GM12878 (cell line): ENCODE results near the gene JMJD4. TPM values are rescaled to one million over a fixed set of nuclear protein-coding genes. Genes with fewer than 3 reads are reported as not detected.
A peak's percentile ranks its signal among the peaks of the same experiment; 100 is the strongest.
"Not testable (repeated sequence)": the region's sequence is repeated elsewhere in the genome, so short reads cannot be mapped to it uniquely, and the experiment has no call there.

Source experiments
- ATAC-seq: fragments of 200-7000 bp; cut with Tn5 transposase; 3 replicates; pipeline ENCODE4 v1.9.1; 2020; ENCODE audit warnings: mild to moderate bottlenecking, moderate library complexity
- BruUV-seq: library from RNA; stranded (reverse); fragments of 400-500 nt; replicated peaks from 2 replicates; lab custom pipeline; 2021; lab: Mats Ljungman, UMichigan
- CTCF ChIA-PET: fragments of 300-600 bp; sonication (Branson Sonifier 250); formaldehyde crosslinking; extraction: SDS; loops from one replicate; lab custom pipeline; 2021; ENCODE audit warnings: inconsistent platforms; lab: Yijun Ruan, JAX
- POLR2A ChIA-PET: fragments of 350-600 bp; formaldehyde crosslinking; extraction: SDS; loops from one replicate; lab custom pipeline; 2021; ENCODE audit warnings: inconsistent platforms; lab: Charles Lee
- RAD21 ChIA-PET: fragments of 300-600 bp; sonication (Branson Sonifier 250); formaldehyde crosslinking; loops from one replicate; lab custom pipeline; 2023; ENCODE audit warnings: antibody characterized with exemption; ENCODE audit not compliant: unreplicated experiment; lab: Charles Lee
- SMC1A ChIA-PET: fragments of 300-600 bp; sonication (Branson Sonifier 250); formaldehyde crosslinking; loops from one replicate; lab custom pipeline; 2023; ENCODE audit not compliant: unreplicated experiment, uncharacterized antibody; lab: Charles Lee
- DNase-seq: peaks from one replicate; pipeline ENCODE4 v3.0.0-alpha.2; 2011; ENCODE audit warnings: low read depth, low spot score
- FAIRE-seq: peaks from 3 replicates; lab custom pipeline; 2011; peaks lifted over from hg19 to GRCh38; lab: Jason Lieb, UNC
- H2AFZ ChIP-seq: 2 replicates; pipeline ENCODE4 v1.6.0; 2011; ENCODE audit warnings: low read depth, low read length, control low read depth; ENCODE audit not compliant: control insufficient read depth
- H3K27ac ChIP-seq: 2 replicates; pipeline ENCODE4 v1.5.1; 2011; ENCODE audit warnings: control low read depth; ENCODE audit not compliant: control insufficient read depth, insufficient read depth
- H3K27me3 ChIP-seq, 2 experiments: replicated peaks in 1 of 2; 2 replicates each; pipeline versions ENCODE4 v1.6.0 to v1.6.1; 2011; ENCODE audit warnings: low read length in 1 of 2; ENCODE audit not compliant: control insufficient read depth in 2 of 2, insufficient read depth in 2 of 2
- H3K36me3 ChIP-seq, 2 experiments: 2 replicates each; pipeline ENCODE4 v1.5.1; 2011; ENCODE audit warnings: low read length in 1 of 2; ENCODE audit not compliant: control insufficient read depth in 2 of 2, insufficient read depth in 2 of 2
- H3K4me1 ChIP-seq: 2 replicates; pipeline ENCODE4 v1.6.1; 2011; ENCODE audit warnings: mild to moderate bottlenecking, low read length, moderate library complexity, mixed read lengths; ENCODE audit not compliant: control insufficient read depth, insufficient read depth
- H3K4me2 ChIP-seq: 2 replicates; pipeline ENCODE4 v1.6.0; 2011; ENCODE audit warnings: control low read depth; ENCODE audit not compliant: control insufficient read depth, insufficient read depth
- H3K4me3 ChIP-seq: fragments of 200-600 bp; sonication (generic); 2 replicates; pipeline ENCODE4 v1.5.1; 2016
- H3K79me2 ChIP-seq: 2 replicates; pipeline ENCODE4 v1.6.0; 2011; ENCODE audit warnings: low read length; ENCODE audit not compliant: control insufficient read depth, insufficient read depth
- H3K9ac ChIP-seq: 2 replicates; pipeline ENCODE4 v1.8.0; 2011; ENCODE audit warnings: low read length, control low read depth, mixed read lengths; ENCODE audit not compliant: control insufficient read depth, insufficient read depth
- H3K9me3 ChIP-seq: replicated peaks from 3 replicates; pipeline ENCODE4 v1.5.1; 2011; ENCODE audit warnings: mild to moderate bottlenecking, low read length; ENCODE audit not compliant: control insufficient read depth, insufficient read depth
- H4K20me1 ChIP-seq: 2 replicates; pipeline ENCODE4 v1.6.0; 2011; ENCODE audit not compliant: control insufficient read depth, insufficient read depth
- CBX5 ChIP-seq: sonication (generic); IDR thresholded peaks from 2 replicates; pipeline ENCODE4 v1.6.1; 2016; ENCODE audit warnings: low read depth, moderate library complexity, mild to moderate bottlenecking, inconsistent platforms
- CREM ChIP-seq: IDR thresholded peaks from 2 replicates; pipeline ENCODE4 v1.6.1; 2014; ENCODE audit warnings: antibody characterized with exemption, low read depth
- DPF2 ChIP-seq: fragments of 450-650 bp; IDR thresholded peaks from 2 replicates; pipeline ENCODE4 v1.6.1; 2017; ENCODE audit warnings: mild to moderate bottlenecking
- E4F1 ChIP-seq: fragments of 450-650 bp; IDR thresholded peaks from 2 replicates; pipeline ENCODE4 v1.6.1; 2018; ENCODE audit warnings: borderline replicate concordance, mild to moderate bottlenecking; ENCODE audit not compliant: partially characterized antibody
- FOXK2 ChIP-seq: fragments of 450-650 bp; IDR thresholded peaks from 2 replicates; pipeline ENCODE4 v1.6.1; 2017; ENCODE audit warnings: mild to moderate bottlenecking, moderate library complexity
- HDGF ChIP-seq: fragments of 450-650 bp; IDR thresholded peaks from 2 replicates; pipeline ENCODE4 v1.6.1; 2016; ENCODE audit warnings: antibody characterized with exemption
- MEF2B ChIP-seq: fragments of 450-650 bp; IDR thresholded peaks from 2 replicates; pipeline ENCODE4 v1.6.1; 2018; ENCODE audit warnings: mild to moderate bottlenecking, moderate library complexity; ENCODE audit not compliant: partially characterized antibody, poor library complexity, severe bottlenecking
- NFIC ChIP-seq: IDR thresholded peaks from 2 replicates; pipeline ENCODE4 v1.6.1; 2012; ENCODE audit warnings: low read depth, mild to moderate bottlenecking, inconsistent platforms, low read length, moderate library complexity
- POU2F2 ChIP-seq: IDR thresholded peaks from 3 replicates; pipeline ENCODE4 v1.6.1; 2011; ENCODE audit warnings: low read depth, mild to moderate bottlenecking, low read length, borderline replicate concordance
- RFX5 ChIP-seq: IDR thresholded peaks from 2 replicates; pipeline ENCODE4 v1.6.1; 2011; ENCODE audit warnings: low read depth, low read length, improper control_type of control experiment
- ZBED1 ChIP-seq: IDR thresholded peaks from 2 replicates; pipeline ENCODE4 v1.6.1; 2016; ENCODE audit warnings: borderline replicate concordance
- WGBS: methylation state at CpG from one replicate; pipeline ENCODE4 v1.1.6; 2016; ENCODE audit warnings: low lambda C conversion rate; ENCODE audit not compliant: insufficient replicate concordance, insufficient coverage; ENCODE audit errors: missing lambda C conversion rate; 5-methylcytosine and 5-hydroxymethylcytosine counted together
- in situ Hi-C: fragments of 300-500 bp; cut with MboI; formaldehyde crosslinking; loops from 9 replicates; pipeline ENCODE4 v1.14.3; 2018; ENCODE audit warnings: mixed read lengths
- intact Hi-C: fragments of 100-400 bp; cut with micrococcal nuclease; formaldehyde crosslinking; loops from one replicate; pipeline ENCODE4 v1.14.2; 2022; ENCODE audit not compliant: unreplicated experiment
- polyA plus RNA-seq, 11 experiments: library from polyadenylated mRNA; depleted of rRNA in 4 of 11; unstranded in 6 of 11; stranded (reverse) in 5 of 11; fragments of >200 nt; fragmentation: Nextera tagmentation in 4 of 11; fragmentation: Illumina TruSeq in 1 of 11; extraction: Ambion mirVana in 4 of 11; extraction: Trizol in 1 of 11; gene quantifications; 1 replicate in 1 of 11; 2 replicates in 10 of 11; pipeline versions ENCODE4 v1.2.1 to v1.2.3, GENCODE V29; 2011 to 2016; ENCODE audit warnings: inconsistent platforms in 2 of 11, missing spikeins in 2 of 11, low read depth in 1 of 11
- total RNA-seq, 4 experiments: library from RNA; depleted of rRNA in 3 of 4; stranded (reverse); fragments of >200 nt in 3 of 4; fragmentation: Illumina TruSeq in 1 of 4; extraction: Trizol in 1 of 4; gene quantifications; 2 replicates each; pipeline versions ENCODE4 v1.2.1 to v1.2.3, GENCODE V29; 2013 to 2021

JMJD4 gene
- total and polyA plus RNA-seq, 10 of the 15 experiments (the other 5 are each of a cell fraction or from before 2014, with no cell fraction given): 0.89 to 38.3 (median 18.4) TPM

DNA sequence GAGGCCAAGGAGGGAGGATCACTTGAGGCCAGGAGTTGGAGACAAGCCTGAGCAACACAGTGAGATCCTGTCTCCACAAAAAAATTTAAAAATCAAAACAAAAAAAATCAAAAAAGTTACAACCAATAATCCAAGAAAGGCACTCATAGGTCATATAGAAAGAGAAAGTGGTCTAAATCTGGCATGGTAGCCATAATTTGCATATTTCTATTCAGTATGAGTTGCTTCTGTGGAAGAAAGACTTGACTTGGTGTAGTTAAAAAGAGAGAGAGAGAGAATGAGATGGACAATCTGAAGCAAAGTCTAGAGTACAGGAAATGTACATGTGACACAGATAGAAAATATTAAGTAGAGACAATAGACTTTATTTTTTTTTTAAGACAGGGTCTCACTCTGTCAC is 22.5 kb downstream of the JMJD4 start (continued):
- 0 out of 2 replicates have a peak, but pooled peaks have one; percentile 44 for TF ChIP-seq CBX5
- TF ChIP-seq FOXK2: no peak
- no peak for TF ChIP-seq ZBED1
- no peak for TF ChIP-seq E4F1
- no peak for TF ChIP-seq RFX5
- TF ChIP-seq HDGF: no peak
- TF ChIP-seq CREM: 0 out of 2 replicates have a peak, but pooled peaks have one; percentile 20
- TF ChIP-seq DPF2: no peak
- TF ChIP-seq MEF2B: peak; percentile 74
- TF ChIP-seq NFIC: 0 out of 2 replicates have a peak, but pooled peaks have one; percentile 27
- peak; percentile 94 for TF ChIP-seq POU2F2

GRCh38 chr1:227710474-227710873 is 24.6 kb downstream of the JMJD4 start:
- FAIRE-seq, RAD21 ChIA-PET, H3K36me3 ChIP-seq, BruUV-seq, POLR2A ChIA-PET, DNase-seq, H3K27me3 ChIP-seq, H3K27ac ChIP-seq, SMC1A ChIA-PET, H4K20me1 ChIP-seq, ATAC-seq, H2AFZ ChIP-seq, H3K79me2 ChIP-seq, H3K9ac ChIP-seq, in situ Hi-C loops, H3K4me1 ChIP-seq, CTCF ChIA-PET, intact Hi-C loops, H3K4me3 ChIP-seq, H3K4me2 ChIP-seq: not testable (repeated sequence)
- H3K9me3 ChIP-seq: peaks cover 17% of the 10 kb centered on the region; the same call in 2 of the 3 replicates
- WGBS: 86% methylated on average over 11 of the region's 24 CpGs
